NCI-H774 (cell line): ENCODE data around the gene DNAJC7.

Experiments
- DNase-seq: peaks from one replicate; lab custom pipeline; 2025; lab: John Stamatoyannopoulos, UW

DNAJC7 gene, protein sequence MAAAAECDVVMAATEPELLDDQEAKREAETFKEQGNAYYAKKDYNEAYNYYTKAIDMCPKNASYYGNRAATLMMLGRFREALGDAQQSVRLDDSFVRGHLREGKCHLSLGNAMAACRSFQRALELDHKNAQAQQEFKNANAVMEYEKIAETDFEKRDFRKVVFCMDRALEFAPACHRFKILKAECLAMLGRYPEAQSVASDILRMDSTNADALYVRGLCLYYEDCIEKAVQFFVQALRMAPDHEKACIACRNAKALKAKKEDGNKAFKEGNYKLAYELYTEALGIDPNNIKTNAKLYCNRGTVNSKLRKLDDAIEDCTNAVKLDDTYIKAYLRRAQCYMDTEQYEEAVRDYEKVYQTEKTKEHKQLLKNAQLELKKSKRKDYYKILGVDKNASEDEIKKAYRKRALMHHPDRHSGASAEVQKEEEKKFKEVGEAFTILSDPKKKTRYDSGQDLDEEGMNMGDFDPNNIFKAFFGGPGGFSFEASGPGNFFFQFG

DNA sequence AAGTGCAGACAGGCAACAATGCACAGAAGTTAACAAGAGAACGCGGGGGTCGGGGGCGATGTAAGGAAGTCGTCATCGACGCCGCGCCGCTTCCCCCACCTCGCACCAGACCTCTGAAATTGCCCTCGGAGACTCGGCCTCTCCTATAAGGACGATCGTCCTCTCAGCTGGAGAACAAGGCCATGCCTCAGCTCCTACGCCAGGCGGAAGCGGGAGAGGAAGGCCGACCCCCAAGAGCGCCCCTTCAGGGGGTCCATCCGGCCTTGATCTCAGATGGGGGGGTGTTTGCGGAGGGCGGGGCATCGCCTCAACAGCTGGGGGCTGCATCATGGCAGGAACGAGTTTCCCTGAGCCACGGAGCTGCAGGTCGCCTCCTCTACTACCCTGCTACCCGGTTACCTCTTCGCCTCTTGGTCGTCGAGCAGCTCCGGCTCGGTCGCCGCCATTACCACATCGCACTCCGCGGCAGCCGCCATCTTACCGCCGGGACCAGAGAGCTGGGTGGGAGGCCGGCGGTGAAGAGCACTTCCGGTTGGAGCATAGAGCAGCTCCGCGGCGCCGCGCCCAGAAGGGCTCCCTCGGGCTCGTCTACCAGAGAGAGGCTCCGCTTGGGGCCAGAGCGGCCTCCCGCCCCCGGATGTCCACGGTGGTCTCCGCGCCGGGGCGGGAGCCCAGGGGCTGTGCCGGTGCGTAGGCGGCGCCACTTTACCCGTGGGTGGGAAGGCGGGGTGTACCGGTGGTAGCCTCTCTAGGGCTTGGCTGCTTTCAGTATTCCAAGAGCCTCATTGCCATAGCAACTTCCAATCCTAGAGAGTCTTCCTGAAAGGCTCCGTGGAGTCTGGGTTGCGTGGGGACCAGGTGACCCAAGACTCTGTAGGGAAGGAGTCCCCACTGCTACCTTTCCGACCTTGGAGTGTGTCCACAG, at the start of gene DNAJC7:
TSS of gene DNAJC7 (minus strand) at position 499 of the 925 bp plus-strand sequence. CDS start at position 476, 23 bp downstream.
- DNase-seq: peak; percentile 97

GRCh38 chr17:42065201-42065600, 48.0 kb upstream of the DNAJC7 start:
- DNase-seq: no peak

DNA sequence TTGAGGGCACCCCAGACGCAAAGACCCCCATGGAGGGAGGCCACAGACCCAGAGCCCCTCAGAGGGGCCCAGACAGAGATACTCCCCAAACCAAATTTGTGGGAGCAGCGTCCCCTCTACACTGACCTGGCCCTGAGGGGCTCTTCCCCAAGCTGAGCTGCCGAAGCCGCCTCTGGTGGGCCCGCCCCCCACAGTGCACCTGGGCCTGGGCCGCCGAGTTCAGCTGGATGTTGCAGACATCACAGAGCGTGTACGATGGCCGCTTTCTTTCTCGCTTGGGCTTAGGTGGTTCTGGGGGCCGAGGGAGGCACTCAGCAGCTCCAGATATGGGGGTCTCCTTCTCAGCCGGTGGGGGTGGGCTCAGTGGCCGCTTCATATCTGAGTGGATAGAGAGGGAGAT, 45.4 kb upstream of the DNAJC7 start:
- DNase-seq: no peak

- no peak for DNase-seq
These were observed 44.6 kb upstream of the DNAJC7 start for GRCh38 chr17:42061646-42062487.

DNA sequence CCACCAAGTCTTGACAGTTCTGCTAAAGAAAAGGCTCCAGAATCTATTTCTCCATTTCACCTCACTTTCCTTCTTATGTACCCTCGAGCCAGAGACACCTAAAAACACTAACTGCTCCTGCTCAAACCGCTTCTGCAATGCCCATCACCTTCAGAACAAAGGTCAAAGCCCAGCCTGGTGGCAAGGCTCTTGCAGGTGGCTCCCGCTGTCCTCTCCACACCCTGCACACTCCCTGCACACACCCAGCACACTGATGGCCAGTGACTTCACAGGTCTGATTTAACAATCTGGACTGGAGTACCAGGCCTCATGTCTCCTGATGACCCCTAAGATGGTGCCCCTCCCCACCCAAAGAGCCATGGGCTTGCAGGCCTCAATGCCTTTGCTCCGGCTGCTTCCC, 43.0 kb upstream of the DNAJC7 start:
- no peak for DNase-seq

- DNase-seq: no peak
These were observed 42.6 kb upstream of the DNAJC7 start for GRCh38 chr17:42059815-42060214.

DNA sequence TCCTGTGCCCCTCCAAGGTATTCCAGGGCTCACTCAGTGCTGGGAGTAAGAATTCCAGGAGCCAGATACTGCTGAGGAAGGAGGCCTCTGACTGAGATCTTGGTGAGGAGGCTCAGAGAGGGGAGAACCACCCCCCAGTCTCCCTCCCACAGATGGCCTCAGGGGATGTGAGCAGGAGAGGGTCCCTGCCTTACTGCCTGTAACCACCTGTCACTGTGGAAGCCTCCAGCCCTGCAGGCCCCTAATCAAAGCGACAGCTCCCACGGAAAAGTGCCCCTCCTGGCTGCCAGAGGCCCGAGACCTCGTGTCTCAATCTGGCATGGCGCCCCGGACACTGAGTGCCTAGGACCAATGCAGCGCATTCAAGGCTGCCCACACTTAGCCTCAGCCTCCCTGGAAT, 40.8 kb upstream of the DNAJC7 start:
- no peak for DNase-seq

DNA sequence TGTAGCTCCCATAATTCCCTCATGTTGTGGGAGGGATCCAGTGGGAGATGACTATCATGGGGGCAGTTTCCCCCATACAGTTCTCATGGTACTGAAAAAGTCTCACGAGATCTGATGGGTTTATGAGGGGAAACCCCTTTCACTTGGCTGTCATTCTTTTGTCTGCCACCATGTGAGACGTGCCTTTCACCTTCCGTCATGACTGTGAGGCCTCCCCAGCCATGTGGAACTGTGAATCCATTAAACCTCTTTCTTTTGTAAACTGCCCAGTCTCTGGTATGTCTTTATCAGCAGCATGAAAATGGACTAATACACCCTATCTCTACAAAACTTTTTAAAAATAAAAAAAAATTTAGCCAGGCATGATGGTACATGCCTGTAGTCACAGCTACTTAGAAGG, 39.4 kb upstream of the DNAJC7 start:
- DNase-seq: no peak

DNA sequence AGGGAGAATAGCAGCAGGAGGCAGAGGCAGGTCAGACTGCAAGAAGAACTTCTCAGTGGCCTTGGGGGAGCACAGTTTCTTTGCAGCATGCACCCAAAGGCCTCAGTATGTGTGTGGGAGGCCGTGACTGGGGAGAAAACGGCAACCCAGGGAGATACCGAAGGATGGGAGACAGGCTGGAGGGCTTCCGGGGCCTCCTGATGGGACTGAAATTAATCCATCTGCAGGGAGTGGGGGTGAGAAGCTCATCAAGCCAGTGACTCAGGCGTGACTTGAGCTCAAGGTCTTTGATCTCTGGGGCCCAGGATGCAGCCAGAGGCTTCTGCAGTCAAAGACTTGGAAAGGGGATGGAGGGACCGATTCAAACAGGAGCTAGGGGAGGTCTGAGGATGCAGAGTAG, 38.3 kb upstream of the DNAJC7 start:
- DNase-seq: no peak

GRCh38 chr17:42055027-42055426, 37.8 kb upstream of the DNAJC7 start:
- no peak for DNase-seq

GRCh38 chr17:42053731-42054500, 36.7 kb upstream of the DNAJC7 start:
- no peak for DNase-seq

DNA sequence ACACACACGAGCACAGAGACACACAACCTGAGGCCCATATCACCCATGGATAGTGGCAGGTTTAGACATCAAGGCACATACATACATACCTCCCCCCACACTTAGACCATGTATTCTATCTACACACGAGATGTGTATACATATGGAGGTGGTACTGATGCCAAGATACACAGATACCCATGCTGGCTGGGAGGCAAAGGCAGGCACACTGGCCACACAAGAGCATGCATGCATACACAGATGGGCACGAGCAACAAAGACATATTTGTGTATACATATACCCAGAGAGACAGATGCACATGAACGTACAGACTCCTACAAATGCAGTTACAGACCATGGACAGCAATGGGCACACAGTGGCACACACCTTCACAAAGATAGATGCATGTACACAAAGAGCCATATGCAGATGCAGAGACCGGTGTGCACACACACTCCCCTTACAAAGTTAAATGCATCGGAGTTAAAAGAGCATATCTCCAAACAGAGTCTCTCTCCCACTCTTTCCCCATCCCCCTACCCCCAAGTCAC, 35.2 kb upstream of the DNAJC7 start:
- no peak for DNase-seq

GRCh38 chr17:42051645-42052044, 34.4 kb upstream of the DNAJC7 start:
- no peak for DNase-seq

GRCh38 chr17:42051013-42051400, 33.8 kb upstream of the DNAJC7 start:
- DNase-seq: no peak

- DNase-seq: peak; percentile 61
These were observed 33.3 kb upstream of the DNAJC7 start, which contains the start of gene C17orf113 for GRCh38 chr17:42050393-42051012. TSS of gene C17orf113 (minus strand) at chr17:42050601. CDS start at chr17:42043376, 7,225 bp downstream.

DNA sequence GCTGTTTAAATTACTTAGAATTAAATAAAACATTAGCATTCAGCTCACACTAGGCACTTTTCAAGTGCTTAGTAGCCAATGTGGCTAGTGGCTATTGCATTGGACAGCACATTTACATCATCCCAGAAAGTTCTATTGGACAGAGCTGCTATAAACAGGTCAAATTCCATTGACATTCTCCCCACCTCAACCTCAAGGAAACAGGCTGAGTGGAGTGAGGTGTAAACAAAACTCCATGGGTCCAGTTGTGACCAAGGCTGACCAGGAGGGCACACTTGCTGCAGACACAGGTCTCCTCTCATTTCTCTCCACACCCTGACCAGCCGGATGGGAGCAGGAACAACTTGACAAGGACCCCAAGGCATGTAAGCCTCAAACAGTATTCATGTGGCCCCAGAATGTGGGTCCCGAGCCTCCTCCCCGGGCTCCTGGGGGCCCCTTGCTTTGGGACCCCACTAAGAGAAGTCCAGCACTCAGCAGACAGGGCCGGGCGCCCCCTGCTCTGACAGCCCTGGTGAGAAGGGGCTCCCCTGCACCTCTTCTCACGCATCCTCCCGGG, 32.7 kb upstream of the DNAJC7 start:
- DNase-seq: peak; percentile 14

GRCh38 chr17:42047343-42047742, 30.1 kb upstream of the DNAJC7 start:
- no peak for DNase-seq

DNA sequence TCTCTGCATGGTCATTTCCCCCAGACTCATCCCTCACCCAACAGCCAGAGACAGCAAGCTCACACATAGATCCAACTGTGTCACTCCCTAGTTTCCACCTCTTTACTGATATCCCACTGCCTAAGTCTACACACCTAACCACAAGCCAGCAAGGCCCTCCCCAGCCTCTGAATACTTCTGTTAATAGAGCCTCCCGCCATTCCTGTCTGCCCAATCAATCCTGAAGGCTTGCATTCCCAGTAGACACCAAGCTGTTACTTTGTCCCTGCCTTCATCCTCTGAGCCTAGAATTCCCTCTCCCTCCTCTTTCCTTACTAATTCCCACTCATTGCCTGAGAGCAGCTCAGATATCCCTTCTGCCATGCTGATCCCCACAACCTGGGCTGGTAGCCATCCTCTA, 28.5 kb upstream of the DNAJC7 start:
- DNase-seq: no peak

GRCh38 chr17:42042598-42043319, 25.5 kb upstream of the DNAJC7 start:
- DNase-seq: no peak
